HepG2 (cell line): ENCODE results near the gene ZNF385B. TPM values are rescaled to one million over a fixed set of nuclear protein-coding genes. Genes with fewer than 3 reads are reported as not detected.

Source experiments
- ADNP ChIP-seq: sonication (generic); formaldehyde crosslinking; IDR thresholded peaks from 2 replicates; pipeline ENCODE4 v1.4.0; 2020; ENCODE audit warnings: missing genetic modification reagents
- ATF7-NPFF ChIP-seq: sonication (generic); formaldehyde crosslinking; IDR thresholded peaks from 2 replicates; pipeline ENCODE4 v1.8.1; 2023; ENCODE audit warnings: mild to moderate bottlenecking, low read depth, missing genetic modification reagents, moderate library complexity
- CENPT ChIP-seq: sonication (generic); formaldehyde crosslinking; IDR thresholded peaks from 2 replicates; pipeline ENCODE4 v1.8.0; 2022; ENCODE audit warnings: low read depth, mild to moderate bottlenecking, moderate library complexity, missing genetic modification reagents
- GABPA ChIP-seq, 2 experiments: IDR thresholded peaks; 2 replicates each; pipeline ENCODE4 v1.6.1; 2011 to 2016; ENCODE audit warnings: low read depth in 2 of 2, low read length in 1 of 2, missing biosample characterization in 1 of 2, missing genetic modification characterization in 1 of 2
- HDAC2 ChIP-seq: sonication (generic); formaldehyde crosslinking; IDR thresholded peaks from 2 replicates; pipeline ENCODE4 v1.4.0; 2020; ENCODE audit warnings: missing genetic modification reagents
- HIVEP1 ChIP-seq: sonication (generic); formaldehyde crosslinking; IDR thresholded peaks from 2 replicates; pipeline ENCODE4 v1.4.0; 2020; ENCODE audit warnings: mild to moderate bottlenecking, missing genetic modification reagents
- JDP2 ChIP-seq: sonication (generic); formaldehyde crosslinking; IDR thresholded peaks from 2 replicates; pipeline ENCODE4 v1.8.1; 2022; ENCODE audit warnings: missing genetic modification reagents, borderline replicate concordance
- JUN ChIP-seq: sonication (generic); formaldehyde crosslinking; IDR thresholded peaks from 2 replicates; pipeline ENCODE4 v1.4.0; 2020; ENCODE audit warnings: mild to moderate bottlenecking, missing genetic modification reagents
- KDM6A ChIP-seq: IDR thresholded peaks from 2 replicates; pipeline ENCODE4 v1.6.1; 2016; ENCODE audit warnings: low read depth
- LRRFIP1 ChIP-seq: sonication (generic); formaldehyde crosslinking; conservative IDR thresholded peaks from 2 replicates; pipeline ENCODE4 v1.4.0; 2020; ENCODE audit warnings: missing genetic modification reagents
- MAFG ChIP-seq: sonication (generic); formaldehyde crosslinking; IDR thresholded peaks from 2 replicates; pipeline ENCODE4 v1.5.1; 2020; ENCODE audit warnings: mild to moderate bottlenecking, missing genetic modification reagents
- MIER2 ChIP-seq: IDR thresholded peaks from 2 replicates; pipeline ENCODE4 v1.6.1; 2016; ENCODE audit warnings: missing biosample characterization, missing genetic modification reagents
- NFYC ChIP-seq: IDR thresholded peaks from 2 replicates; pipeline ENCODE4 v1.6.1; 2016; ENCODE audit warnings: missing genetic modification reagents, missing compliant biosample characterization
- RNF2 ChIP-seq: fragments of 450-650 bp; conservative IDR thresholded peaks from 2 replicates; pipeline ENCODE4 v1.6.1; 2016; ENCODE audit warnings: low read depth
- RXRA ChIP-seq: sonication (generic); formaldehyde crosslinking; IDR thresholded peaks from 2 replicates; pipeline ENCODE4 v1.5.1; 2020; ENCODE audit warnings: missing genetic modification reagents
- SMC3 ChIP-seq: IDR thresholded peaks from 2 replicates; pipeline ENCODE4 v1.6.1; 2011; ENCODE audit warnings: low read length, improper control_type of control experiment
- SOX13 ChIP-seq, 3 experiments: fragments of 450-650 bp in 1 of 3; sonication (generic) in 1 of 3; formaldehyde crosslinking in 1 of 3; IDR thresholded peaks in 2 of 3; conservative IDR thresholded peaks in 1 of 3; 2 replicates each; pipeline versions ENCODE4 v1.5.0 to v1.6.1; 2016 to 2020; ENCODE audit warnings: antibody characterized with exemption in 1 of 3, mild to moderate bottlenecking in 1 of 3, missing compliant biosample characterization in 1 of 3, missing genetic modification reagents in 1 of 3, moderate library complexity in 1 of 3
- TFDP2 ChIP-seq: sonication (generic); formaldehyde crosslinking; IDR thresholded peaks from 2 replicates; pipeline ENCODE4 v1.4.0; 2020; ENCODE audit warnings: missing genetic modification reagents
- ZFP90 ChIP-seq: sonication (generic); formaldehyde crosslinking; IDR thresholded peaks from 2 replicates; pipeline ENCODE4 v1.8.0; 2022; ENCODE audit warnings: missing genetic modification reagents, mild to moderate bottlenecking, inconsistent platforms, borderline replicate concordance
- ZNF12 ChIP-seq: sonication (generic); formaldehyde crosslinking; IDR thresholded peaks from 2 replicates; pipeline ENCODE4 v1.5.0; 2020; ENCODE audit warnings: missing genetic modification reagents
- ZNF17 ChIP-seq: sonication (generic); formaldehyde crosslinking; IDR thresholded peaks from 2 replicates; pipeline ENCODE4 v1.5.0; 2020; ENCODE audit warnings: mild to moderate bottlenecking, missing genetic modification reagents
- ZNF207 ChIP-seq: fragments of 450-650 bp; IDR thresholded peaks from 2 replicates; pipeline ENCODE4 v1.6.1; 2016; ENCODE audit warnings: antibody characterized with exemption, borderline replicate concordance
- ZNF326 ChIP-seq: sonication (generic); formaldehyde crosslinking; IDR thresholded peaks from 2 replicates; pipeline ENCODE4 v1.4.0; 2020; ENCODE audit warnings: missing genetic modification reagents, borderline replicate concordance
- ZNF337 ChIP-seq: sonication (generic); formaldehyde crosslinking; IDR thresholded peaks from 2 replicates; pipeline ENCODE4 v1.5.1; 2020; ENCODE audit warnings: missing genetic modification reagents, low read depth, mild to moderate bottlenecking, borderline replicate concordance
- ZNF354B ChIP-seq: sonication (generic); formaldehyde crosslinking; IDR thresholded peaks from 2 replicates; pipeline ENCODE4 v1.8.0; 2022; ENCODE audit warnings: mild to moderate bottlenecking, missing genetic modification reagents
- ZNF547 ChIP-seq: sonication (generic); formaldehyde crosslinking; IDR thresholded peaks from 2 replicates; pipeline ENCODE4 v1.5.1; 2020; ENCODE audit warnings: mild to moderate bottlenecking, missing genetic modification reagents
- polyA plus RNA-seq, 8 experiments: library from polyadenylated mRNA; depleted of rRNA in 3 of 8; stranded (reverse) in 7 of 8; unstranded in 1 of 8; fragments of >200 nt; fragmentation: Illumina TruSeq in 4 of 8; extraction: Trizol in 4 of 8; gene quantifications; 2 replicates each; pipeline versions ENCODE4 v1.2.1 to v1.2.3, GENCODE V29; 2011 to 2016; ENCODE audit warnings: low read depth in 4 of 8, missing spikeins in 1 of 8, mixed read lengths in 1 of 8; ENCODE audit not compliant: insufficient read depth in 1 of 8
- total RNA-seq, 5 experiments: library from RNA; depleted of rRNA; stranded (reverse); fragments of >200 nt; fragmentation: Illumina TruSeq; extraction: Trizol; gene quantifications; 2 replicates each; pipeline ENCODE4 v1.2.3, GENCODE V29; 2016; ENCODE audit warnings: low read depth in 1 of 5
- TF ChIP-seq, protein P1 (sequence below): sonication (generic); formaldehyde crosslinking; IDR thresholded peaks from 2 replicates; pipeline ENCODE4 v1.4.0; 2020; ENCODE audit warnings: missing genetic modification reagents

The ZNF385B gene
- total and polyA plus RNA-seq, 2 of the 13 experiments (the other 11 are each of a cell fraction or from before 2014, with no cell fraction given): 3.3 to 6.7 TPM

- peak; percentile 91 for TF ChIP-seq ZNF12 (CRISPR knock-in tag)
- no peak for TF ChIP-seq ZNF207
- no peak for TF ChIP-seq LRRFIP1 (CRISPR knock-in tag)
- no peak for TF ChIP-seq MIER2
- TF ChIP-seq ZFP90 (CRISPR knock-in tag): no peak
- TF ChIP-seq GABPA (IDR thresholded peaks at IDR 0.05; ENCODE audit: low read depth, low read length): no peak
- no peak for TF ChIP-seq GABPA (CRISPR knock-in tag; IDR thresholded peaks at IDR 0.05; ENCODE audit: low read depth)
- no peak for TF ChIP-seq JDP2
- no peak for TF ChIP-seq TFDP2 (CRISPR knock-in tag)
- no peak for TF ChIP-seq ADNP (CRISPR knock-in tag)
- TF ChIP-seq ZNF326 (CRISPR knock-in tag): no peak
- no peak for TF ChIP-seq HIVEP1
- no peak for TF ChIP-seq RNF2
- TF ChIP-seq ZNF17 (CRISPR knock-in tag): no peak
- TF ChIP-seq RXRA: no peak; the same call in 1 of the 2 replicates
- no peak for TF ChIP-seq CENPT (CRISPR knock-in tag)
- TF ChIP-seq SOX13 (IDR thresholded peaks at IDR 0.05): no peak
- peak in 1 of 2 experiments; percentile 81; a peak in 2 of 4 replicates for TF ChIP-seq SOX13 (CRISPR knock-in tag; conservative IDR thresholded peaks at IDR 0.05 in 1 of 2, IDR thresholded peaks at IDR 0.05 in 1 of 2)
- no peak for TF ChIP-seq ZNF547
- no peak for TF ChIP-seq SMC3
- TF ChIP-seq JUN (CRISPR knock-in tag): no peak
- TF ChIP-seq MAFG: no peak
- TF ChIP-seq KDM6A (CRISPR knock-in tag): no peak
- TF ChIP-seq, protein P1, sequence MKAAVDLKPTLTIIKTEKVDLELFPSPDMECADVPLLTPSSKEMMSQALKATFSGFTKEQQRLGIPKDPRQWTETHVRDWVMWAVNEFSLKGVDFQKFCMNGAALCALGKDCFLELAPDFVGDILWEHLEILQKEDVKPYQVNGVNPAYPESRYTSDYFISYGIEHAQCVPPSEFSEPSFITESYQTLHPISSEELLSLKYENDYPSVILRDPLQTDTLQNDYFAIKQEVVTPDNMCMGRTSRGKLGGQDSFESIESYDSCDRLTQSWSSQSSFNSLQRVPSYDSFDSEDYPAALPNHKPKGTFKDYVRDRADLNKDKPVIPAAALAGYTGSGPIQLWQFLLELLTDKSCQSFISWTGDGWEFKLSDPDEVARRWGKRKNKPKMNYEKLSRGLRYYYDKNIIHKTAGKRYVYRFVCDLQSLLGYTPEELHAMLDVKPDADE (CRISPR knock-in tag): no peak
- no peak for TF ChIP-seq ZNF337 (CRISPR knock-in tag)
- peak; percentile 27; the same call in 1 of the 2 replicates for TF ChIP-seq NFYC
- peak; percentile 49; the same call in 1 of the 2 replicates for TF ChIP-seq HDAC2 (CRISPR knock-in tag)
- no peak for TF ChIP-seq ATF7-NPFF (CRISPR knock-in tag)
- no peak for TF ChIP-seq ZNF354B
Measured at GRCh38 chr2:179580378-179581146, 280.9 kb downstream of the ZNF385B start (continued).
